ENCODE measurements around the gene EXPH5. TPM values are rescaled to one million over a fixed set of nuclear protein-coding genes. Genes with fewer than 3 reads are reported as not detected.

Gene EXPH5
- polyA plus RNA-seq, 1 donor (not counting 4 experiments of a cell fraction or from before 2014, with no cell fraction given) = 11.7 TPM

DNA sequence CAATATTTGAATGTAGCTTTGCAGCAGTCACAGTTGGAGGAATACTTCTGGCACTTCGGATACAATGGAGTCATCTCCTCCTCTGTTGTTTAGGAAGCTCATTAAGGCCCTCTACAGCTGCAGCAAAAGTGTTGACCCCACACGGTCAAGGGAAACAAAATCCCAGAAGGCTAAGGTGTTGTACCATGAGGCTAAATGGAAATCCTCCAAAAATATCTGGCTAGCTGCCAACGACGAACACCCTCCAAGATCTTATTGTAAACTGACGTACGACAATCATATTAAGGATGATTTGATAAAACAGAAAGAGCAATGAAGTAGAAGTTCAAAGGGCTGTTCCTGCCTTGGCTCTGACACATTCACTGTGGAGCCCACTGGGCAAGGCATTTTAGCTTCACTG is 99.4 kb downstream of the EXPH5 start:
- Histone ChIP-seq H3K4me1 (ENCODE audit: control insufficient read depth, extremely low read depth, insufficient read depth, low read length) (peaks cover 12% of the 10 kb centered on the region), H2AFZ (ENCODE audit: control insufficient read depth, low read length) (no peak overlapping the region), H3K9me1 (ENCODE audit: control insufficient read depth, extremely low read depth, insufficient read depth, low read length) (no peaks in the 10 kb centered on the region), H4K20me1 (ENCODE audit: control insufficient read depth, extremely low read depth, insufficient read depth, low read length) (no peaks in the 10 kb centered on the region), H3K27ac (ENCODE audit: control insufficient read depth, insufficient read depth, low read length) (no peak overlapping the region), H3K4me3 (ENCODE audit: control insufficient read depth in 2 of 3, extremely low read depth in 1 of 3, insufficient read depth in 2 of 3, low read depth in 1 of 3, low read length in 3 of 3) (no peak overlapping the region), H3K9me3 (ENCODE audit: control insufficient read depth, low read depth, low read length) (no peaks in the 10 kb centered on the region), H3K36me3 (ENCODE audit: control insufficient read depth in 2 of 2, extremely low read depth in 1 of 2, insufficient read depth in 2 of 2, low read length in 2 of 2) (no peaks in the 10 kb centered on the region), H3K9ac (ENCODE audit: control insufficient read depth, extremely low read depth, insufficient read depth, low read length) (no peak overlapping the region), H3K4me2 (ENCODE audit: control insufficient read depth, extremely low read depth, insufficient read depth, low read depth, low read length) (no peak overlapping the region), H3K79me2 (ENCODE audit: control insufficient read depth, insufficient read depth, low read length) (no peaks in the 10 kb centered on the region), H3K27me3 (ENCODE audit: control insufficient read depth, extremely low read depth, insufficient read depth, low read length) (no peaks in the 10 kb centered on the region)
- no peak for DNase-seq (ENCODE audit: low read depth, low spot score)
- dilution Hi-C loops (cut with MboI; ENCODE audit: extremely low pct_ligation_motif_present, low sequenced_read_pairs) = no loop called here
- no peak for FAIRE-seq
- TF ChIP-seq, protein P1, sequence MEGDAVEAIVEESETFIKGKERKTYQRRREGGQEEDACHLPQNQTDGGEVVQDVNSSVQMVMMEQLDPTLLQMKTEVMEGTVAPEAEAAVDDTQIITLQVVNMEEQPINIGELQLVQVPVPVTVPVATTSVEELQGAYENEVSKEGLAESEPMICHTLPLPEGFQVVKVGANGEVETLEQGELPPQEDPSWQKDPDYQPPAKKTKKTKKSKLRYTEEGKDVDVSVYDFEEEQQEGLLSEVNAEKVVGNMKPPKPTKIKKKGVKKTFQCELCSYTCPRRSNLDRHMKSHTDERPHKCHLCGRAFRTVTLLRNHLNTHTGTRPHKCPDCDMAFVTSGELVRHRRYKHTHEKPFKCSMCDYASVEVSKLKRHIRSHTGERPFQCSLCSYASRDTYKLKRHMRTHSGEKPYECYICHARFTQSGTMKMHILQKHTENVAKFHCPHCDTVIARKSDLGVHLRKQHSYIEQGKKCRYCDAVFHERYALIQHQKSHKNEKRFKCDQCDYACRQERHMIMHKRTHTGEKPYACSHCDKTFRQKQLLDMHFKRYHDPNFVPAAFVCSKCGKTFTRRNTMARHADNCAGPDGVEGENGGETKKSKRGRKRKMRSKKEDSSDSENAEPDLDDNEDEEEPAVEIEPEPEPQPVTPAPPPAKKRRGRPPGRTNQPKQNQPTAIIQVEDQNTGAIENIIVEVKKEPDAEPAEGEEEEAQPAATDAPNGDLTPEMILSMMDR (optimal IDR thresholded peaks at IDR 0.05 in 1 of 3, IDR thresholded peaks at IDR 0.05 in 1 of 3, conservative IDR thresholded peaks at IDR 0.05 in 1 of 3; ENCODE audit: extremely low read depth in 1 of 3, insufficient read depth in 2 of 3, low read length in 3 of 3) = no peak
- no peak for TF ChIP-seq EZH2 (IDR thresholded peaks at IDR 0.05; ENCODE audit: low read length)

DNA sequence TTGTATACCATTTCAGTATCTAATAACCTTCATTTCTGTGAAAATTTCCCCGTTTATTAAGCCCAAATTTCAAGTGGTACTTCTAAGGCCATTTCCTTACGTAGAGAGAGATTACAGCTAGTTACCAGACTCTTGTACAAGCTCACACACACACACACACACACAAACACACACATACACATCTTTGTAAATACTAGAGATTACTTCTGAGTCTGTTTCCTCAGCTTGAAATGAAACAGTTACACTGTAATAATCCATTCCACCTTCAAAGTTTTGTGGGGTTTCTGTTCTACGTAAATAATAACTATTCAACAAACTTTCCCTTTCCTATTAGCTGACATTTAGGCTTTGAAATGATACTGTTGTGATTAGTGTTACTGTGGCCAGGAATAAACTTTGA is 101.6 kb downstream of the EXPH5 start:
- Histone ChIP-seq H3K79me2 (ENCODE audit: control insufficient read depth, insufficient read depth, low read length) (no peaks in the 10 kb centered on the region), H3K27ac (ENCODE audit: control insufficient read depth, insufficient read depth, low read length) (no peak overlapping the region), H3K4me2 (ENCODE audit: control insufficient read depth, extremely low read depth, insufficient read depth, low read depth, low read length) (no peak overlapping the region), H3K9me1 (ENCODE audit: control insufficient read depth, extremely low read depth, insufficient read depth, low read length) (no peaks in the 10 kb centered on the region), H3K9me3 (ENCODE audit: control insufficient read depth, low read depth, low read length) (no peaks in the 10 kb centered on the region), H4K20me1 (ENCODE audit: control insufficient read depth, extremely low read depth, insufficient read depth, low read length) (no peaks in the 10 kb centered on the region), H3K27me3 (ENCODE audit: control insufficient read depth, extremely low read depth, insufficient read depth, low read length) (no peaks in the 10 kb centered on the region), H3K4me3 (ENCODE audit: control insufficient read depth in 2 of 3, extremely low read depth in 1 of 3, insufficient read depth in 2 of 3, low read depth in 1 of 3, low read length in 3 of 3) (no peak overlapping the region), H2AFZ (ENCODE audit: control insufficient read depth, low read length) (no peak overlapping the region), H3K4me1 (ENCODE audit: control insufficient read depth, extremely low read depth, insufficient read depth, low read length) (peaks cover 4% of the 10 kb centered on the region), H3K9ac (ENCODE audit: control insufficient read depth, extremely low read depth, insufficient read depth, low read length) (no peak overlapping the region), H3K36me3 (ENCODE audit: control insufficient read depth in 2 of 2, extremely low read depth in 1 of 2, insufficient read depth in 2 of 2, low read length in 2 of 2) (no peaks in the 10 kb centered on the region)
- DNase-seq (ENCODE audit: low read depth, low spot score) (no peak), FAIRE-seq (no peak)
- dilution Hi-C loops (cut with MboI; ENCODE audit: extremely low pct_ligation_motif_present, low sequenced_read_pairs) = no loop called here
- TF ChIP-seq, protein P1 (optimal IDR thresholded peaks at IDR 0.05 in 1 of 3, IDR thresholded peaks at IDR 0.05 in 1 of 3, conservative IDR thresholded peaks at IDR 0.05 in 1 of 3; ENCODE audit: extremely low read depth in 1 of 3, insufficient read depth in 2 of 3, low read length in 3 of 3) = no peak
- no peak for TF ChIP-seq EZH2 (IDR thresholded peaks at IDR 0.05; ENCODE audit: low read length)

Measured in keratinocyte (primary cell).